NCI-H2196 (cell line): Measurements from ENCODE around the gene KAZALD1.
"Not testable (repeated sequence)": the region's sequence is repeated elsewhere in the genome, so short reads cannot be mapped to it uniquely, and the experiment has no call there.

Experiments used
- DNase-seq: peaks from one replicate; lab custom pipeline; 2025; ENCODE audit not compliant: unreplicated experiment; lab: John Stamatoyannopoulos, UW

Gene KAZALD1

DNA sequence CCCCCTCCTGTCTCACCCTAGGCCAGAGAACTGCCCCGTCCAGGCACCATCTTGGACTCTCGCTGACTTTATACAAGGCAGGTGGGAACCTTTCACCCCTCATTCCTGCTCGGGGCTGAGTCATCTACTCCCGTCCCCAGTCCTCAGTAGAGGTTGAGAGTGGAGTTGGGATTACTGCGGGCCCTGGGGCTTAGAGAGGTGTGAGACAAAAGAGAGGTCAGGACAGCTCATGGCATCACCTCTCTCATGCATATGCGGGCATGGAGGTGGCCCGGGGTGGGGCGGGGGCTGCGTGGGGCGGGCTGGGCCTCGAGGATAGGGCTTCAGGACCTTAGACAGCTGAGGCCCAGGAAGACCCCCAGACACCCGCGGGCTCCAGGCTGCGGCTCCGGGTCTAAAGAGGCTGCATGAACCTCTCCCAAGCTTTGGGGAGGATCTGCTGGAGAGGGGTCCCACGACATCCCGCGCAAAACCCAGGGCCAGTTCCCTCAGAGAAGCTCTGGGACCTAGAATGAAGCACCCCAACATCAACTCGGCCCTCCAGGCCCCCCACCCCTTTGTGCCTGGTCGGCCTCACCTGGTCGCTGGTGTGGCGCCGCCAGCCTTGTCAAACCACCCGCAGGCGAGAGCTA is 31.2 kb upstream of the KAZALD1 start:
- DNase-seq: no peak

DNA sequence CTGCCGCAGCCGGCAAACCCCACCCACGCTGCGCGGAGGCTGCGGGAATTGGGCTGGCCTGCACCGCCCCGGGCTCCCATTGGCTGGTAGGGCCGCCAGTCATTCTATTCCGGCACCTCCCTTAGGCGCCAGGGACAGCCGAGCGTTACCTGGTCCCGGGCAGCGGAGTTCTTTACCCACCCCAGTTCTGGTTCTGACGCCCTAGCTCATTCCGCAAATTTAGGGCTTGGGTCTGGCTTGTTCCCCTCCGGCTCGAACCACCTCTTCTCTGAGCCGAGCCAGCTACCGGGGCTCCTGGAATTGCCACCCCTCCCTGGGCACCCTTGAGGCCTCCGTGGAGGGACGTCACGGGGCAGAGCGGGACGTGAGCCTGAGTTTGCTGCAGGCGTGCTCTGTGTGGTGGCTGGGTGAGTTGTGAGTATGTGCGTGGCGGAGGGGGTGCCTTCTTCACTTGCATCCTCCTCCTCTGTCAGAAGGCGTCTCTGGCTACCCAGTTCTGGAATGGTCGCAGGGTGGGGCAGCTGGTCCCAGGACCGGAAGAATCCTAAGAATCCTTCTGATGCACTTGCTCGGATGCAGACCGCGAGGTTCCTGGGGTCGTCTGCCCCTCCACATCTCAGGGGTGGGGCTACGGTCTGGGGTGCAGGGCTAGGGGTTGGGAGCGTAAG is 30.5 kb upstream of the KAZALD1 start, which contains the start of the genes PDZD7 and SFXN3:
TSS of gene PDZD7 (minus strand) at position 2 of the 668 bp plus-strand sequence. CDS start 910 bp downstream, outside the sequence.
TSS of gene SFXN3 (plus strand) at position 107 of the 668 bp plus-strand sequence. CDS start 3,461 bp downstream, outside the sequence.
- peak; percentile 78 for DNase-seq

DNA sequence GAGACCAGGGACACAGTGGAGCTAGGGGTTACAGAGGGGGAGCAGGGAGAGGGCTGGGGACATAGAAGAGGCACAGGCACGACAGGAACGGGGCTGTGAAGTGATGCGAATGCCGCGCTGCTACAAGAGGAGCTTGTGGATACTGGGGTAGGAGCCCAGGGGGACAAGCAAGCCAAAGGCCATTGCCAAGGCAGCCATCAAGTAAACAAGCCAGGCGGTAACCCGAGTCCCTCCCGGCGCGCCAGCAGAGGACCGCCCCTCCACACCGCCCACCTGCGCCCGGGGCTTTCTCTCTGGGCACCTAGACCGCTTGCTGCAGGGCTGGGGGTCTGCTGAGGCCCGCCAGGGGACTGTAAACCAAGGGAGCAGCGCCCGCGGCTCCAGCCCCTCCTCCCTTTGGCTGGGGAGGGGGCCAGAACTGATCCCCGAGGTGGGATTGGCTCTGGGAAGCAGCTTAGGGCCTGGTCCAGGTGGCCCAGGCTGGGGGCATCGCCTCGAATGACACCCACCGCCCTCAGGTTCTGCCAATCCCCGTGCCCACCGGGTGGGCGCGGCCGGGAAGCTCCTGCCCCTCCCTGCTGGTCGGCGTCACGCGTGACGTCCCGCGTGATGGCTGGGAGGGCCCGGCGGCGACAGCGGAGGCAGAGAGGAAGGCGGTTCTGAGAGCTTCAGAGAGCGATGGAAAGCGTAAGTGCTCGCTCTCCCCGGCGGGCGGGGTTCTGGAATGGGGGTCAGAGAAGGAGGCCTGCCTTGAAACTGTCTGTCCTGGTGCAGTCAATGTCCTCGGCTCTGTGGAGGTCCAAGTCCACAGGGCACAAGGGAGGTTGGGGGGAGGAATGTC is 29.8 kb upstream of the KAZALD1 start:
- DNase-seq: no peak

DNA sequence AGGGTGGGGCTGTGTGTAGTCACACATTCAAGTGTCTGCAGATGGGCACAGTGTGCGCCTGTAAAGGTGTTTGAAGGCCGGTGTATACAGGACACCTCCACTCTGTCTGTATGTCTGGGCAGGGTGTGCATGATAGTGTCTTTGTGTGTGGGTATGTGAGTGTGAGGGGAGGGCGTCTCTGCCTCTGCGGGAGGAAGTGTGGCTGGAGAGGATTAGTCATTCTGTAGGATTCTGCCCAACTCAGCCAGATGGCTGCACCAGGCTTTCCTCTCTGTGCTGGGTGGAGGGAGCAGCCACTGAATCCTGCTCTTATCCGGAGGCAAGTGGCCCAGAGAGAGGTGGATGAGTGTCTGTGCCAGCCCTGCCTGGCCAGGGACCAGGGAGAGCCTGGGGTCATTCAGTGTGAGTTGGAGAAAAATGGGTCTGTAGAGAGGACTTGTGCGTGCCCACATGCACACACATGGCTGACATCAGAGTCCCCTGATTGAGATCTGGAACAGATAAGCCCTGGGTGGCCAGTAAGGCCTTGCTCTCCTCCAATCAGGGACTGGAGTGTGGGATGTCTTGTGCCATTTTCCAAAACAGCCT is 29.1 kb upstream of the KAZALD1 start:
- peak; percentile 37 for DNase-seq

DNA sequence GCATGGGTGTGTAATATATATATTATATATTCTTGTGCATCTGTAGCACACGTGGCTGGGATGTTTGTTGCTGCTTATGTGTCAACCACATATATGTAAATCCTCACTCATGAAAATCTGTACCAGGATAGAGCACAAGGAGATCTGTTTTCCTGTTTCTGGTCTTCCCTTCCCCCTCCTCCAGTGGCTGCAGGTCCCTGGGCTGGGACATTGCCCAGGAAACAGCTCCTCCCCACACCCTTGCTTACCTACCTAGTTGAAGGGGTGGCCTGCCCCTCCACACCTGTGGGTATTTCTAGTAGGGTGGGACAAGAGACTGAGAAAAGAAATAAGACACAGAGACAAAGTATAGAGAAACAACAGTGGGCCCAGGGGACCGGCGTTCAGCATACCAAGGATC is 28.5 kb upstream of the KAZALD1 start:
- no peak for DNase-seq

DNA sequence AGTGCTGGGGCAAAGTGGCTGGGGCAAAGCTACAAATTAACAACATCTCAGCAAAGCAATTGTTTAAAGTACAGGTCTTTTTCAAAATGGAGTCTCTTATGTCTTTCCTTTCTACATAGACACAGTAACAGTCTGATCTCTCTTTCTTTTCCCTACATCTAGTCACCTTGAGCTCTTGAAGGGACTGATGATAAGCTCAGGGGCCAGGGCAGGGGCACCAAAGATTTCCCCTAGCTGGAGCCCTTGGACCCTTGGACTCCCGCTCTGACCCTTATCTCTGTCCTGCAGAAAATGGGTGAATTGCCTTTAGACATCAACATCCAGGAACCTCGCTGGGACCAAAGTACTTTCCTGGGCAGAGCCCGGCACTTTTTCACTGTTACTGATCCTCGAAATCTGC is 27.4 kb upstream of the KAZALD1 start:
- not testable (repeated sequence) for DNase-seq

DNA sequence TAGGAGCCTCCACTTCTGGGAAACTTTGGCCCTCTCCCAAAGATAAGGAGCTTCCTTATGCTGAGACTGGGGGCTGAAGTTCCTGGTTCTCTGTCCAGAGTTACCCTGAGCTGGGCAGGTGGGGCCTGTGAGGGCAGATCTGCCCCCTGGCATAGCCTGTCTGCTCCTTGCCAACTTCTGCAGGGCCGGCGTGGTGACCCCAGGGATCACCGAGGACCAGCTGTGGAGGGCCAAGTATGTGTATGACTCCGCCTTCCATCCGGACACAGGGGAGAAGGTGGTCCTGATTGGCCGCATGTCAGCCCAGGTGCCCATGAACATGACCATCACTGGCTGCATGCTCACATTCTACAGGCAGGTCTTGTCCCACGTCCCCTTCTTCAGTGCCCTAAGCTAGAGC is 26.5 kb upstream of the KAZALD1 start:
- DNase-seq: no peak

DNA sequence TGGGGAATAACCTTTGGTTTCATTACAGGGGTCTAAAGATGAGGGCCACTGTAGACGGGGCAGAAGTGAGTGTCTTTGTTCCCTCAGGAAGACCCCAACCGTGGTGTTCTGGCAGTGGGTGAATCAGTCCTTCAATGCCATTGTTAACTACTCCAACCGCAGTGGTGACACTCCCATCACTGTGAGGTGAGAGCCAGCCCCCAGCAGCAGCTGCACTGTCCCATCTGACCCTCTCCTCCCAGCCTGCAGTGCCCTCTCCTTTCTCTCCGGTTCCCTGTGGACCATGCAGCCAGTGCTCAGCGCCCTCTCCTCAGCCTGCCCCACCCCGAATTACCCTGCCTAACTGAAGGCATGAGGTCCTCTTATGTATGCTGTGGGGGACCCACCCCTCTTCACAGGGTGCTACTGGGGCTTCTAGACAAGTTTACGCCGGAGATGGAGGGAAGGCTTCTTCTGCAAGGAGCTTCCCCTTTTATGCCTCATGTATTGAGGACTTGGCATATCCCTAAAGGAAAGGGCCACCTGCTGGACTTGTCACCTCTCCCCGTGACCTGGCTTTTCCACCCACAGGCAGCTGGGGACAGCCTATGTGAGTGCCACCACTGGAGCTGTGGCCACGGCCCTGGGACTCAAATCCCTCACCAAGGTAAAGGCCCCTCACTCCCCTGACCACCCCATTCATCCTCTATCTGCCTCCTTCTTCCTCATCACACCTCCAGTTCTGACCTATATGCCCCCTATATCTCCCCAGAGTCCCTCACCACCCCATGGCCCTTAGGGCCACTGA is 25.7 kb upstream of the KAZALD1 start:
- no peak for DNase-seq

DNA sequence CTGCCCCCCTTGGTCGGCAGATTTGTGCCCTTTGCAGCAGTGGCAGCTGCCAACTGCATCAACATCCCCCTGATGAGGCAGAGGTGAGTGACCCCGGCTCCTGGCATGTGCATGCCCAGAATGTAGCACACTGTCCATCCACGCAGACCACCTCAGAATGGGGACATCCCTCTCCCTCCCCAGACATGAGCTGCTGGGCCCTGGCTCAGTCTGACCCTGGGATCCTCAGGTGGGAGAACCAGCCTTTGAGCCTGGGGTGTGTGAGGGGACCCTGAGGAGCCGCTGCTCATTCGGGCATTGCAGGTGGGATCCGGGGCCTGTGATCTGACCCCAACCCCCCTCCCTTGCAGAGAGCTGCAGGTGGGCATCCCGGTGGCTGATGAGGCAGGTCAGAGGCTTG is 25.1 kb upstream of the KAZALD1 start:
- DNase-seq: no peak

DNA sequence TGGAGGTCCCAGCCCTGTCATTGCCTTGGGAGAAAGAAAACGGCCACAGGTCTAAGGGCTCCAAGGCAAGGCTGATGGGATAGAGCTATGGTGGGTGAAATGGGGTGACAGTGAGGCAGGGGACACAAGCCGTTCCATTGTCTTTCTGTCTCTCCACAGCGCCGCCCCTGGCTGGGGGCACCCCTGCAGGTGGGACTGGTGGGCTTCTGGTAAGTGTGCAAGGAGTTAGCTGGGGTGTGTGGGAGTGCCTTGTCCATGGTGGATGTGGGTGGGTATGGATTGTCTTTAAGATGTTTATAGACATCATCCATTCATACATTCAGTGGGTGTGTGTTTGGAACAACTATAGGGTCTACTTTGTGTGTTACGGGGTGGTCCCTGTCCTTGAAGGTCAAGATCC is 23.3 kb upstream of the KAZALD1 start:
- DNase-seq: no peak

DNA sequence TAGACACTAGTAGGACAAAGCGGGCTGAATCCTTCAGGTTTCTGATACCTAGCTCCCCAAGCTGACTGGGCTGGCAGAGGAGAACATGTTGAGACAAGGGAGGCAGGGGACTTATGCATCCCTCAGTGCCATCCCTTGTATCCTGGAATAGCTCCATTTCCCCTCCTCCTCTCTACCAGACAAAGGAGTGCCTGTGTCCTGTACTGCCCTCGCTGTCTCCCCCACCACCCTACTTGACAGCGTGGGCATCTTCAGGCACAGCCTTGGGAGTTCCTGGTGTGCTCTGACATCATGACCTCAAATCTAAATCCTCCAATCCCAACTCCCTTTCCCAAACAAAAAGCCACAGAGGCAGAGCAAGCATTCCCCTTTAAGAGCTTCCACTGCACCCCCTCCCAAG is 21.7 kb upstream of the KAZALD1 start:
- DNase-seq: no peak

DNA sequence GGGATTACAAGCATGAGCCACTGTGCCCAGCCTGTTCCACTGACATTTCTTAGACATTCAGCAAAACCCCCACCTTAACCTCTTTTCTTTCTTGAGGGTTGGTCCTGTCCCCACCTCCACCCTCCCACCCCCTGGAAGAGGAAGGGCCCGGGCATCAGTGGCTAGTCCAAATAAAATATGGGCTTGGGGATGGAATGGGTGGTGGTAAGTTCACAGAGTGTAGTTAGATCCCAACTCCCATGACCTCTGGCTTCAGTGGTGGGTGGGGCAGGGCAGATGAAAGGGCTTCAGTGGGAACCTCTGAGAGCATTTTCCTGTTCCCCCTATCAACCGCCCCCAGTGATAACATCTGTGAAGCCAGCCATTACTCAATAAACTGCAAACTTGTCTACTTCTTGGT is 20.9 kb upstream of the KAZALD1 start:
- no peak for DNase-seq

DNA sequence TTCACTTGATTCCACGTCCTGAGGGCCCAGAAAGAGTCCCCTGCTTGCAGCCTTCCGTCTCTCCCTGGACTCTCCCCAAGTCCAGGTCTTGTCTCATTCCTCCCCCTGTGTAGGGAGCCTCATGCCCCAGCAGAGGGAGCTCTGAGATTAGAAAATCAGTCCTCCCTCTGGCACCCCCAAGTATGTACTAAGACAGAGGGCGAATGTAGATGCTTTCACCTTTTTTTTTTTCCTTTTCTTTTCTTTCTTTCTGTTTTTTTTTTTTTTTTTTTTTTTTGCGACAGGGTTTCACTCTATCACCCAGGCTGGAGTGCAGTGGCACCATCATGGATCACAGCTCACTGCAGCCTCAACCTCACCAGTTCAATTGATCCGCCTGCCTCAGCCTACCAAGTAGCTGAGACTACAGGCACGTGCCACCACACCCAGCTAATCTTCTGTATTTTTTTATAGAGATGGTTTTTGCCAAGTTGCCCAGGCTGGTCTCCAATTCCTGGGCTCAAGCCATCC is 20.5 kb upstream of the KAZALD1 start:
- DNase-seq: peak; percentile 52

DNA sequence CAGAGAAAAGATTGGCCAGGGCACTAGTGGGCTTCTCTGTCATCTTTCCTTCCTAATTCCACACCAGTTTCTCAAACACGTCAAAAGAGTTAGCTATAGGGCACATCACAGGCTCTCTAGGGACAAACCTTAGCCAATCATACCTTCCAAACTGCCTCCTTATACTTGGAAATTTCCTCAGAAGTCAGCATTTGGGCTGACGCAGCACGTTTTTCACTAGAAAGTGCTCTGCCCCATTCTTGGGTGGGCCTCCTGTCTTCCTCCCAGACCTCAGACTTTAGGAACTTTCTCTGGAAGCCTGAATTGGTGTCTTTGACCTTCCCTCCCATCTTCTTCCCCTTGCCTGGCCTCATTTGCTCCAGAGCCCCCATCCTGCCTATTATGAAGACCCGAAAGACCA is 19.7 kb upstream of the KAZALD1 start:
- DNase-seq: no peak

DNA sequence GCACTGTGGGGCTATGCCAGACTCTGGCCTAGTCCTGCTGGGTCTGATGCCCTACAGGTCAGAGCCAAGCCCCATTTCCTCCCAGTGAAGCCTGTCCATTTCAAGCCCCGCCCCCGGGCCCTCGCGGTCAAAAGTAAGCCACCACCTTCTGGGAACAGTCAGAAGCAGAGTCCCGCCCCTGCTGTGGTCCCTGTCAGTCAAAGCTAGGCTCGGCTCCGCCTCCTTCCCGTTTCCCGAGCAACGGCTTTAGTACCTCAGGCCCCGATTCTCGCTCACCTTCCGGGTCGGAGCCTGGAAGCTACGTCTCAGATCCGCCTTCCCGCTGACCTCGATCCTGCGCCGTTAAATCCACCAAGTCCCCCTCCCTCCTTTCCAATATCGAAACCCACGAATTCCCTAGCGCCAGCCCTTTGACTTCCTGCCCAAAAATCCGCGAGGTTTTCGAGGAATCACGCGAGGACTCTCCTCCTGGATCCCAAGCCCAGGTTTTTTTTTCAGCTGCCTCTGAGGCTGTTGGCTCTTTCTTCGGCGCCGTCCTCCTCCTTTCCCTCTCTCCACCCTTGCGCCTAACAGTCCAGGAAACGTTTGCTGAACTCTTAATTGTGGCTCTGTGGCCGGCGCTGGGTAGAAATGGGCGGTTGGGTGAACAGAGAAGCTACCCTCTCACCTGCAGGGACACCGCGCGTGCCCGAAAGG is 19.0 kb upstream of the KAZALD1 start:
- DNase-seq: peak; percentile 94

DNA sequence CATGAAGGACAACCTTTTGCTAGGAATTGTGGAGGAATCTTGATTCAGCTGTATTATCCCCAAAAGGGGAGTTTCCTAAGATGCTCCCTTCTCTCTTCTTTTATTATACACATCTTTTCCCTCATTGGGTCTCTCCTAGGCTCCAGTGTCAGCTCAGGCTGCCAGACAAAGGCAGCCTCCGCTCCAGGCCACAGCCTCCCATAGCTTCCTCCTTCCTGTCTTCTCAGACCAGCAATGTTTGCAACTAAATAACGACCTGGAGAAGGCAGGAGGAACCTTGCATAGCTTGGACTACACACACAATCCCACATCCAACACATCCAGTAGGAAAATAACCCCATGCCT is 18.5 kb upstream of the KAZALD1 start:
- DNase-seq: no peak

DNA sequence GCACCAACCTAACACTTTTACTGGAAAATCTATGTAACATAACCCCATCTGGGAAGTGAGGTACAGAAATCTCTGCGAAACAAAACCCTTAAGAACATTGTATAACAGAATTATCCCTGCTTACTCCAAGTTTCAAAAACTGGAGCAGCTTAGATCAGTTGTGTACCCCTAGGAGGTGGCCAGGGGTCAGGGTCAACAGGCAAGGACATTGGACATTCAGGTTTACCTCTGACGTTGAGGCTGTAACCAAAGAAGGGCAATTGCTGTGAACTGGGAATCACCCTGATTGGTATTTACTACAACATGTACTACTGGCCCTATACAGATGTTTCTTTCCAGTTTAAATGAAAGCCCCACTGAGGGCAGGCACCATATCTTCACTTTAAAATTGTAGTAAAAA is 17.7 kb upstream of the KAZALD1 start:
- DNase-seq: no peak

DNA sequence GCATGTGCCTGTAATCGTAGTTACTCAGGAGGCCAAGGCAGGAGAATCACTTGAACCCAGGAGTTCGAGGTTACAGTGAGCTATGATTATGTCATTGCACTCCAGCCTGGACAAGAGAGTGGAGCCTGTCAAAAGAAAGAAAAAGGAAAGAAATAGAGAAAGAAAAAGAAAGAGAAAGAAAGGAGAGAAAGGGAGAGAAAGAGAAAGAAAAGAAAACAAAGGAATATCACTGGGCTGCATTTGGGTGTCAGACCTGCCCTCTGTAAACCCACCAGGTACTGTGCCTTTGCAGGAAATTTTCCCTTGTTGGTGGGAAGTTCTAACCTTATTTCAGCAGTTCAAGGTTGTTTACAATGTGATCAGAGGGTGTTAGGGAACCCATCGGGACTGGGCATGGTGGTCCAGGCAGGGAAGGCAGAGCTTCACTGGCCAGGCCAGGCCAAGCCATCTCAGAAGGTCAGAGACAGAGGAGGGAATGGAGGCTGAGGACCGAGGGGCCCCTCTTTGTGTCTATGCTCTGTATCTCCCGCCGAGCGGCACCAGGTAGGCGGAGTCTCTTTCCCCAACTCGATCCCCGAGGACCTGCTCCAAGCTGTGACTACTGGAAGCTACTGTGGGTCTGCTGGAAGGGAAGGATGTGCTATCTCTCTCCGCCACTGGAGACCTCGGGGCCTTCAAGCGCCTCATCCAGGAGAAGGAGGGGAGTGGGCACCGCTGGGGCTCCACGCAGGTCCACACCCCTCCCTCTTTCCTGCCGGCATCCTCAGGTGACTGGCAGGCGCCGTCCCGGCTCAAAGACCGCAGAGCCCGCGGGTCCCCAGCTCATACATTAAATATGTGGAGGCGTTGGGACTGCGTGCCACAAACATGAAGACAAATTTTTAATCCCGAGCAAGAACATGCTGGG is 15.2 kb upstream of the KAZALD1 start:
- no peak for DNase-seq

DNA sequence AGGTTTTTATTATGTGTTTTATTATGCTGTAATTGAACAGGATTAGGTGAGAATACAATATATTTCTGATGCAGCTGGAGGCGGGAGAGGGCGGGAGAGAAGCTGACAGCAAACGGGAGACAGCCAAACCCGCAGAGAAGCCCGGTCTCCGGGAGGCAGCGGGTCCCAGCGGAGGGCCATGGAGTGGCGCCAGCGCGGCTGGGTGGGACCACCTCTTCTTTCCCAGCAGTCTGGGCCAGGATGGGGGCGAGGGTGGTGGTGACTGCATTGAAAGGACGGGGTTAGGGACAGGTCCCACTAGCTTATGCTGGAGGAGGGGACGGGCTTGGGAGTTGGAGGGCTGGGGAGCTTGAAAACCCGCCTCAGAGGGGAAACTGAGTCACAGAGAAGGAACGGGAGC is 14.5 kb upstream of the KAZALD1 start:
- no peak for DNase-seq
